Measurements from ENCODE around the gene MPPE1.

Gene MPPE1

GRCh38 chr18:11840493-11840892, 67.6 kb downstream of the MPPE1 start:
- no peak for TF ChIP-seq CTCF (IDR thresholded peaks at IDR 0.05; ENCODE audit: extremely low read depth, missing control alignments)
- DNase-seq (ENCODE audit: low spot score), result no peak

- TF ChIP-seq CTCF (IDR thresholded peaks at IDR 0.05; ENCODE audit: extremely low read depth, missing control alignments), result no peak
Measured at GRCh38 chr18:11839556-11839955, 68.6 kb downstream of the MPPE1 start.

GRCh38 chr18:11834772-11835171, 73.3 kb downstream of the MPPE1 start:
- no peak for DNase-seq (ENCODE audit: low spot score)
- TF ChIP-seq CTCF (IDR thresholded peaks at IDR 0.05; ENCODE audit: extremely low read depth, missing control alignments), result no peak

More at GRCh38 chr18:11839556-11839955, 68.6 kb downstream of the MPPE1 start:
- no peak for DNase-seq (ENCODE audit: low spot score)

Measured in GM20000 (cell line).